Islet precursor cell (in vitro differentiated cells): ENCODE measurements around the gene UGT1A10.
A peak's percentile ranks its signal among the peaks of the same experiment; 100 is the strongest.

Experiments
- DNase-seq: peaks from one replicate; pipeline ENCODE4 v3.0.0-alpha.2; 2018

UGT1A10 gene

GRCh38 chr2:233811087-233811486, 174.8 kb downstream of the UGT1A10 start:
- DNase-seq, result peak; percentile 39

GRCh38 chr2:233811732-233812131, 175.5 kb downstream of the UGT1A10 start:
- DNase-seq, result peak; percentile 15

- DNase-seq, result peak; percentile 30
Observed at GRCh38 chr2:233813236-233814055, 177.2 kb downstream of the UGT1A10 start.

GRCh38 chr2:233814056-233814835, 178.0 kb downstream of the UGT1A10 start:
- DNase-seq, result peak; percentile 37

- no peak for DNase-seq
Observed at GRCh38 chr2:233815861-233816260, 179.6 kb downstream of the UGT1A10 start.

GRCh38 chr2:233816334-233816733, 180.1 kb downstream of the UGT1A10 start:
- DNase-seq, result no peak

GRCh38 chr2:233816771-233817170, 180.5 kb downstream of the UGT1A10 start:
- peak; percentile 22 for DNase-seq

GRCh38 chr2:233817361-233817911, 181.2 kb downstream of the UGT1A10 start:
- DNase-seq, result peak; percentile 42

GRCh38 chr2:233817995-233818638, 181.9 kb downstream of the UGT1A10 start:
- DNase-seq, result peak; percentile 42

GRCh38 chr2:233818639-233819621, 182.7 kb downstream of the UGT1A10 start:
- peak; percentile 49 for DNase-seq

- DNase-seq, result peak; percentile 49
Observed at GRCh38 chr2:233819884-233820773, 183.9 kb downstream of the UGT1A10 start.

- peak; percentile 49 for DNase-seq
Observed at GRCh38 chr2:233820774-233821105, 184.5 kb downstream of the UGT1A10 start.

- peak; percentile 17 for DNase-seq
Observed at GRCh38 chr2:233821196-233821595, 184.9 kb downstream of the UGT1A10 start.

- no peak for DNase-seq
Observed at GRCh38 chr2:233821709-233822100, 185.5 kb downstream of the UGT1A10 start.

- peak; percentile 44 for DNase-seq
Observed at GRCh38 chr2:233822101-233822771, 186.0 kb downstream of the UGT1A10 start.
